IPS-15b (cell line): ENCODE data around the gene MRPS15.

ENCODE experiments used
- H3K27me3 ChIP-seq: one replicate; pipeline ENCODE4 v1.6.1; 2013; ENCODE audit warnings: low read length; ENCODE audit not compliant: control insufficient read depth, insufficient read depth
- H3K36me3 ChIP-seq: one replicate; pipeline ENCODE4 v1.6.1; 2013; ENCODE audit warnings: low read length; ENCODE audit not compliant: control insufficient read depth, insufficient read depth
- H3K4me1 ChIP-seq: one replicate; pipeline ENCODE4 v1.6.1; 2013; ENCODE audit warnings: mild to moderate bottlenecking, low read length; ENCODE audit not compliant: control insufficient read depth, insufficient read depth
- H3K4me3 ChIP-seq: one replicate; pipeline ENCODE4 v1.5.1; 2013; ENCODE audit warnings: low read depth, low read length
- H3K9ac ChIP-seq: one replicate; pipeline ENCODE4 v1.6.1; 2013; ENCODE audit warnings: low read depth, mild to moderate bottlenecking, low read length
- H3K9me3 ChIP-seq: one replicate; pipeline ENCODE4 v1.6.1; 2013; ENCODE audit warnings: mild to moderate bottlenecking, low read length; ENCODE audit not compliant: control insufficient read depth, insufficient read depth

Gene MRPS15

DNA sequence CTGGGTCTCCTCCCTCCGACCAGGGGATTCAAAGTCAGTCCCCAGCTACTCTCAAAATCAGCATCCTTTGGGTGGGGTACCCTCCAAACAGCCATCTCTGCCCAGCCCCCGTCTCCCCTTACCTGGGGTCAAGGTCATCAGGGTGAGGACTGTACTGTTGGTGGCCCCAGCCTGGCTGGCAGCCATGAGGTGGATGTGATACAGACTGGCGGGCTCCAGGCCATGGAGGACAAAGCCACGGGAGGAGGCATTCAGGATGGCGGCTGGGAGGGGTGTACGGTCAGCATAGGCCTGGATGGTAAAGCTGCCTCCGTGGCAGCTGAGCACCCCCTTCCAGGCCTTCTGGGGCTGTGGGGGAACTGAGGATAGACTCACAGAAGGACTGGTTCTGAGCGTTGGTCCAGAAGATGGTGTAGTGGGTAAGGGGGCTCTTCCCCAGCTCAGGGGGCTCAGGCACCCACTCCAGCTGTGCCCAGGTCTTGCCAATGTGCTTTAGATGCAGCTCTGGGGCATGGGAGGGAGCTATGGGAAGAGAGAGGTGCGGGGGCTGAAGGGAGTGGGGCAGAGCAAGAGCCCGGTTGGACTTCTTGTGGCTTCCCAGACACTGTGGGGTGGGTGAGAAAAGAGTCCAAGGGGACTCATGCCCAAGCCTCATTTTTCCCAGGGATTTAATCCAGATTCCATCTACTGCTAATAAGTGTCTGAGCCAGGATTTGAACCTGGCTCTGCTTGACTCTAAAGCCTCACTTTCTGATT, 3.7 kb upstream of the MRPS15 start:
- H3K27me3 ChIP-seq: peaks cover 39% of the 10 kb centered on the region
- no peak overlapping the region for H3K9ac ChIP-seq

DNA sequence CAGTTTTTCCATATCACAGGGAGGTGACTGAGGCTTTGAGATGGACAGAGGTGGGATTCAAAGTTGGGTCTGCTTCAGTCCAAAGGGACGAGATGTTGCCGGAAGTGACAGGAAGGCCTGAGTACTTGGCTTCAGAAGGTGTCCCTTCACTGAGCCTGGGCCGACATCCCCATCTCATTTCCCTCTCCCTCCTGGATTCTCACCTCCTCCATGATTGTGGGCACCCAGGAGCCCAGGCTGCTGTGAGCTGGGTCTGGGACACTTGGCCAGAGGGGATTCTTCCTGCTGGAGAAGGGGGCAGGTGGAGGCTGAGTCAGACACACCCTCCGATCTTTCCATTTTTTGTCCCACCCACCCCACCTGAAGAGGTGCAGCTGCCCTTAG, 2.8 kb upstream of the MRPS15 start:
- H3K4me3 ChIP-seq: no peak overlapping the region
- peaks cover 2% of the 10 kb centered on the region for H3K36me3 ChIP-seq
- H3K27me3 ChIP-seq: peaks cover 39% of the 10 kb centered on the region
- no peaks in the 10 kb centered on the region for H3K9me3 ChIP-seq
- no peak overlapping the region for H3K9ac ChIP-seq
- peaks cover 2% of the 10 kb centered on the region for H3K4me1 ChIP-seq

More for the DNA sequence above, 3.7 kb upstream of the MRPS15 start:
- Histone ChIP-seq H3K36me3 (no peaks in the 10 kb centered on the region), H3K4me1 (peaks cover 2% of the 10 kb centered on the region), H3K4me3 (no peak overlapping the region), H3K9me3 (no peaks in the 10 kb centered on the region)

DNA sequence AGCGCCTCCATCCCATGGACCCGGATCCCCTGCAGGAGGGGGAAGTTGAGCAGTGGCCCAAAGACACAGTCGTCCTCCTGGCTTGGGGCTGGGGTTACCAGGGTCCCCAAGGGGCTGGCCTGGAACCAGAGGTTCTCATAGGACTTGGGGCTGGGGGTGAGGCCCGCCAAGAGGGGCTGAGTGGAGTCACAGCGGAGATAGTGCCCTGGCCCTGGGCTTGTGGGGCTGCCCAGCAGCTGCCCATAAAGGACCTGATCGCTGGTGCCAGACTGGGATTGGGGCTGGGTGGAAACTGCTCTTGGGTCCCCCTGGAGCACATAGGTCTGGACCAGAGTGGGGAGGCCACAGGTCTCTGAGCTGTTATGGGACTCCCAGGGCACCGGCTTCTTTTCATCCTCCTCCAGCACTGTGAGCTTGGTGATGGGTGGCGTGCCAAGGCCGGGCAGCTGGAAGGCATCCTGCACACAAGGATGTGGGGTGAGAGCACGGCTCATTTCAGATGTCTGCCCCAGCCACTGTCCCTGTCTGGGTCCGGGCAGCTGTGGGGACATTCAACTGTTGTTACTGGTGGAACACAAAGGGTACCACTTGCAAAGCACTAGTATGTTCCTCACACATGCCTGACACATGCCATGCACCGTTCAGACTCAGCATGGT, 2.3 kb upstream of the MRPS15 start:
- Histone ChIP-seq H3K36me3 (peaks cover 7% of the 10 kb centered on the region), H3K27me3 (peaks cover 39% of the 10 kb centered on the region), H3K9me3 (no peaks in the 10 kb centered on the region), H3K4me1 (peaks cover 2% of the 10 kb centered on the region), H3K4me3 (no peak overlapping the region), H3K9ac (no peak overlapping the region)

DNA sequence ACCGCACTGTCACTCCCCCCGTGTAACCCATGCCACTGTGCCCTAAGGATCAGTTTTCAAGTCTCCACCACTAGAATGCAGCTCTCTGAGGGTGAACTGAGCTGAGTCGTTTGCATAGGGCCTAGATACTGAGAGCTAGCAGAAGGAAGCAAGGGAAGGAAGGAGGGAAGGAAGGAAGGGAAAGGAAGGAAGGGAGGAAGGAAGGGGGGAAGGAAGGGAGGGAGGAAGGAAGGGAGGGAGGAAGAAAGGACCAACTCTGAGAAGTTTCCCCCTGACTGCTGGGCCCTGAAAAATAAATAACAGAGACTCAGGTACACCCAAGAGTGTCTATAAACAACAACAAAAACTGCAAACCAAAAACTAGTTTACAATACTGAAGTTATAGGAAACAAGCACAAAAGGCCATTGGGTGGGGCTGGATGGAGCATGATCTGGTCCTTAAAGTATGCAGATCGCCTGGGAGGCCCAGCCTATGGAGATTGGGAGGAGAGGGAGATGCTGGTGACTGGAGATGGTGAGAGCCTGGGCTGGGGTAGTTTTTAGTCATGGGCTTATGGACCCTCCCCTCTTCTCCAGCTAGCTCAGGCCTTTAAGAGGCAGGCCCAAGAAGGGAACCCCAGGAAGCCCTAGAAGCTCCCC, 1.7 kb upstream of the MRPS15 start:
- peaks cover 13% of the 10 kb centered on the region for H3K36me3 ChIP-seq
- no peak overlapping the region for H3K9ac ChIP-seq
- H3K27me3 ChIP-seq: peaks cover 39% of the 10 kb centered on the region
- no peak overlapping the region for H3K4me3 ChIP-seq
- H3K9me3 ChIP-seq: no peaks in the 10 kb centered on the region
- peaks cover 2% of the 10 kb centered on the region for H3K4me1 ChIP-seq

GRCh38 chr1:36464605-36465393, 615 bp upstream of the MRPS15 start:
- H3K9me3 ChIP-seq: no peaks in the 10 kb centered on the region
- H3K4me3 ChIP-seq: peak overlapping the region; percentile 100
- peak overlapping the region; percentile 88 for H3K9ac ChIP-seq
- H3K36me3 ChIP-seq: peaks cover 16% of the 10 kb centered on the region
- H3K4me1 ChIP-seq: peaks cover 2% of the 10 kb centered on the region
- H3K27me3 ChIP-seq: peaks cover 39% of the 10 kb centered on the region

- Histone ChIP-seq H3K9me3 (no peaks in the 10 kb centered on the region), H3K4me1 (peaks cover 2% of the 10 kb centered on the region), H3K4me3 (peak overlapping the region; percentile 100), H3K9ac (peak overlapping the region; percentile 88), H3K36me3 (peaks cover 23% of the 10 kb centered on the region), H3K27me3 (peaks cover 33% of the 10 kb centered on the region)
Observed at GRCh38 chr1:36463463-36463802, 751 bp downstream of the MRPS15 start.

DNA sequence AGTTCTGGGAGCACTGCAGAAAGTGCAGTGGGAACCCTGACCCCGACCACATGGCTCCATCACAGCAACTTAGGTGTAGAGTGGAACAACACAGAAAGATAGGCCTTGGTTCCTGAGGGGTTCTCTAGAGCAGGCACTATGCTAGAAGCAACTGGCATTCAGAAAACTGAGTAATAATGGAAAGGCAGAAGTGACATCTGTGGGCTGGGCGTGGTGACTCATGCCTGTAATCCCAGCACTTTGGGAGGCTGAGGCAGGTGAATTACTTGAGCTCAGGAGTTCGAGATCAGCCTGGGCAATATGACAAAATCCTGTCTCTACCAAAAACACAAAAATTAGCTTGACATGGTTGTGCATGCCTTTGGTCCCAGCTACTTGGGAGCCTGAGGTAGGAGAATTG, 5.3 kb downstream of the MRPS15 start:
- Histone ChIP-seq H3K36me3 (peaks cover 53% of the 10 kb centered on the region), H3K27me3 (no peaks in the 10 kb centered on the region), H3K4me1 (no peaks in the 10 kb centered on the region), H3K4me3 (no peak overlapping the region), H3K9me3 (no peaks in the 10 kb centered on the region), H3K9ac (no peak overlapping the region)

GRCh38 chr1:36457691-36458090, 6.5 kb downstream of the MRPS15 start:
- no peaks in the 10 kb centered on the region for H3K9me3 ChIP-seq
- H3K36me3 ChIP-seq: peaks cover 54% of the 10 kb centered on the region
- no peak overlapping the region for H3K4me3 ChIP-seq
- no peaks in the 10 kb centered on the region for H3K27me3 ChIP-seq
- no peak overlapping the region for H3K9ac ChIP-seq
- no peaks in the 10 kb centered on the region for H3K4me1 ChIP-seq

- Histone ChIP-seq H3K9ac (no peak overlapping the region), H3K9me3 (no peaks in the 10 kb centered on the region), H3K4me3 (no peak overlapping the region), H3K27me3 (no peaks in the 10 kb centered on the region), H3K36me3 (peaks cover 46% of the 10 kb centered on the region), H3K4me1 (no peaks in the 10 kb centered on the region)
Observed at GRCh38 chr1:36456391-36456928, 7.7 kb downstream of the MRPS15 start.

- Histone ChIP-seq H3K27me3 (no peaks in the 10 kb centered on the region), H3K9ac (no peak overlapping the region), H3K4me3 (no peak overlapping the region), H3K4me1 (no peaks in the 10 kb centered on the region), H3K9me3 (no peaks in the 10 kb centered on the region), H3K36me3 (peaks cover 38% of the 10 kb centered on the region)
Observed at GRCh38 chr1:36455386-36455785, 8.8 kb downstream of the MRPS15 start.

DNA sequence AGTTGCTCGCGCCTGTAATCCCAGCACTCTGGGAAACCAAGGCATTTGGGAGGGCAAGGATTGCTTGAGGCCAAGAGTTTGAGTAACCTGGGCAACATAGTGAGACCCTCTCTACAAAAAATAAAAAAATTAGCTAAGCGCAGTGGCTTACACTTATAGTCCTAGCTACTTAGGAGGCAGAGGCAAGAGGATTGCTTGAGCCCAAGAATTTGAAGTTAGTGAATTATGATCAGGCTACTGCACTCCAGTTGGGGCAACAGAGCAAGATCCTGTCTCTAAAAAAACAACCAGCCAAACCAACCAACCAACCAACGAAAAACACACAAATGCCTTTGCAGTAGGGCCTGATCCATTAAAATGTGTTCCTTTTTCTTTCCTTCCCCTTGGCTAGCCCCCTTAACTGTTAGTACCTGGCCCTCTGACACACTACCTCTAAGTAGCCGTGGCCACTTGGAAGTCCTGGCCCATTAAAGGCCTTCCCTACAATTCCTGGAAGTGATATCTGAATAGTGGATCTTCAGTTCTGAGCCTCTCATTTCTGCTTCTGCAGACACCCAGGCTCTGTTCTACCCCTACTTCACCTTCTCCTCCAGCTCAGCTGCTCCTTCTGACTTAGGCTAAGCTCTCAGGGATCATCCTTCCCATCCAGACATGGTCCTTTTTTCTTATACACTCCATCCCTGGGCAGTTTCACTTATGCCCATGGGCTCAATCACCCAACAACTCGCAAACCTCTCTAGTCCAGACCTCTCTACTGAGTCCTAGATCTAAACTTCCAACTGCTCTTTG, 10.4 kb downstream of the MRPS15 start:
- Histone ChIP-seq H3K27me3 (no peaks in the 10 kb centered on the region), H3K4me1 (no peaks in the 10 kb centered on the region), H3K36me3 (peaks cover 33% of the 10 kb centered on the region), H3K9ac (no peak overlapping the region), H3K9me3 (no peaks in the 10 kb centered on the region), H3K4me3 (no peak overlapping the region)
